Upper lobe of left lung (tissue), 4 donors: ENCODE measurements around the gene XYLT1.

Experiments used
- POLR2A ChIP-seq, 4 donors: fragments of 450-650 bp; IDR thresholded peaks; one replicate each; pipeline ENCODE4 v1.5.1; 2016 to 2017; ENCODE audit warnings: antibody characterized with exemption in 4 of 4, mild to moderate bottlenecking in 2 of 4
- TF ChIP-seq, protein P1 (sequence below), 6 experiments: fragments of 450-650 bp in 4 of 6; fragments of 200-600 bp in 2 of 6; sonication (generic) in 2 of 6; IDR thresholded peaks; one replicate each; pipeline ENCODE4 v1.5.1; 2016 to 2019; ENCODE audit warnings: antibody characterized with exemption in 6 of 6

- TF ChIP-seq, protein P1, sequence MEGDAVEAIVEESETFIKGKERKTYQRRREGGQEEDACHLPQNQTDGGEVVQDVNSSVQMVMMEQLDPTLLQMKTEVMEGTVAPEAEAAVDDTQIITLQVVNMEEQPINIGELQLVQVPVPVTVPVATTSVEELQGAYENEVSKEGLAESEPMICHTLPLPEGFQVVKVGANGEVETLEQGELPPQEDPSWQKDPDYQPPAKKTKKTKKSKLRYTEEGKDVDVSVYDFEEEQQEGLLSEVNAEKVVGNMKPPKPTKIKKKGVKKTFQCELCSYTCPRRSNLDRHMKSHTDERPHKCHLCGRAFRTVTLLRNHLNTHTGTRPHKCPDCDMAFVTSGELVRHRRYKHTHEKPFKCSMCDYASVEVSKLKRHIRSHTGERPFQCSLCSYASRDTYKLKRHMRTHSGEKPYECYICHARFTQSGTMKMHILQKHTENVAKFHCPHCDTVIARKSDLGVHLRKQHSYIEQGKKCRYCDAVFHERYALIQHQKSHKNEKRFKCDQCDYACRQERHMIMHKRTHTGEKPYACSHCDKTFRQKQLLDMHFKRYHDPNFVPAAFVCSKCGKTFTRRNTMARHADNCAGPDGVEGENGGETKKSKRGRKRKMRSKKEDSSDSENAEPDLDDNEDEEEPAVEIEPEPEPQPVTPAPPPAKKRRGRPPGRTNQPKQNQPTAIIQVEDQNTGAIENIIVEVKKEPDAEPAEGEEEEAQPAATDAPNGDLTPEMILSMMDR (IDR thresholded peaks at IDR 0.05) = no peak
- TF ChIP-seq POLR2A (IDR thresholded peaks at IDR 0.05) = no peak
Observed at GRCh38 chr16:17237350-17237944, 233.3 kb downstream of the XYLT1 start.
